Stimulated activated CD8-positive, alpha-beta memory T cell treated with anti-CD3 and anti-CD28 coated beads, Interleukin-15, amount 100 ng/mL, for 1 hour (primary cell): Measurements from ENCODE around the gene SLC25A42.
A peak's percentile ranks its signal among the peaks of the same experiment; 100 is the strongest.
"Not testable (repeated sequence)": the region's sequence is repeated elsewhere in the genome, so short reads cannot be mapped to it uniquely, and the experiment has no call there.

Experiments used
- DNase-seq: peaks from one replicate; pipeline ENCODE4 v3.0.0-alpha.2; 2020; ENCODE audit warnings: low read depth

SLC25A42 gene

GRCh38 chr19:19105365-19106055, 41.7 kb downstream of the SLC25A42 start:
- DNase-seq: no peak

- no peak for DNase-seq
Measured at GRCh38 chr19:19106056-19106551, 42.3 kb downstream of the SLC25A42 start.

- not testable (repeated sequence) for DNase-seq
Measured at GRCh38 chr19:19106938-19107337, 43.1 kb downstream of the SLC25A42 start.

- no peak for DNase-seq
Measured at GRCh38 chr19:19107654-19108053, 43.9 kb downstream of the SLC25A42 start.

GRCh38 chr19:19109601-19110000, 45.8 kb downstream of the SLC25A42 start:
- DNase-seq: no peak

GRCh38 chr19:19110410-19111135, 46.8 kb downstream of the SLC25A42 start:
- DNase-seq: no peak

- no peak for DNase-seq
Measured at GRCh38 chr19:19111136-19111835, 47.5 kb downstream of the SLC25A42 start.

- no peak for DNase-seq
Measured at GRCh38 chr19:19111967-19112580, 48.3 kb downstream of the SLC25A42 start.

- no peak for DNase-seq
Measured at GRCh38 chr19:19113040-19113626, 49.3 kb downstream of the SLC25A42 start.

GRCh38 chr19:19115954-19116353, 52.2 kb downstream of the SLC25A42 start:
- peak; percentile 5 for DNase-seq

GRCh38 chr19:19119325-19120237, 55.8 kb downstream of the SLC25A42 start:
- no peak for DNase-seq

- no peak for DNase-seq
Measured at GRCh38 chr19:19120308-19121231, 56.8 kb downstream of the SLC25A42 start.

- no peak for DNase-seq
Measured at GRCh38 chr19:19121371-19121770, 57.6 kb downstream of the SLC25A42 start.

- no peak for DNase-seq
Measured at GRCh38 chr19:19122902-19123301, 59.1 kb downstream of the SLC25A42 start.

- DNase-seq: no peak
Measured at GRCh38 chr19:19123386-19123785, 59.6 kb downstream of the SLC25A42 start.

GRCh38 chr19:19126102-19126501, 62.3 kb downstream of the SLC25A42 start:
- no peak for DNase-seq

- no peak for DNase-seq
Measured at GRCh38 chr19:19131989-19132388, 68.2 kb downstream of the SLC25A42 start.

GRCh38 chr19:19132912-19133311, 69.1 kb downstream of the SLC25A42 start:
- no peak for DNase-seq

- DNase-seq: no peak
Measured at GRCh38 chr19:19133985-19134384, 70.2 kb downstream of the SLC25A42 start.

- no peak for DNase-seq
Measured at GRCh38 chr19:19134687-19135158, 70.9 kb downstream of the SLC25A42 start.
